ENCODE data around the gene LIN9.

- TF ChIP-seq CTCF (IDR thresholded peaks at IDR 0.05; ENCODE audit: control extremely low read depth in 1 of 3, insufficient read depth in 1 of 3, low read depth in 1 of 3, low read length in 3 of 3) (no peak), POLR2A (IDR thresholded peaks at IDR 0.05; ENCODE audit: control extremely low read depth in 1 of 2, low read depth in 2 of 2, low read length in 2 of 2) (no peak), TAF1 (IDR thresholded peaks at IDR 0.05; ENCODE audit: low read depth, low read length) (no peak), ATF3 (IDR thresholded peaks at IDR 0.05; ENCODE audit: insufficient read depth, low read depth, low read length) (no peak), CHD2 (IDR thresholded peaks at IDR 0.05; ENCODE audit: low read length) (no peak), SRF (IDR thresholded peaks at IDR 0.05; ENCODE audit: low read depth, low read length) (no peak), SP1 (IDR thresholded peaks at IDR 0.05; ENCODE audit: low read depth, low read length) (no peak), PHF8 (conservative IDR thresholded peaks at IDR 0.05; ENCODE audit: low read depth, low read length) (no peak), SIRT6 (IDR thresholded peaks at IDR 0.05; ENCODE audit: low read length) (no peak), SUZ12 (IDR thresholded peaks at IDR 0.05; ENCODE audit: low read length) (no peak)
These were observed 104.8 kb downstream of the LIN9 start for GRCh38 chr1:226204198-226204597.

Data from H1 (cell line).